Ovary (tissue), 3 donors: ENCODE data around the gene FBXL16.

Source experiments
- CTCF ChIP-seq, 3 donors: fragments of 450-650 bp in 2 of 3; fragments of 200-600 bp in 1 of 3; IDR thresholded peaks; one replicate each; pipeline versions ENCODE4 v1.5.1 to v1.8.0; 2016 to 2022; ENCODE audit warnings: antibody characterized with exemption in 3 of 3, mild to moderate bottlenecking in 1 of 3
- POLR2A ChIP-seq: fragments of 450-650 bp; IDR thresholded peaks from one replicate; pipeline ENCODE4 v1.6.1; 2017; ENCODE audit warnings: antibody characterized with exemption, mild to moderate bottlenecking, moderate library complexity
- donor health status: DM: no; HTN: no; CAD: no.

GRCh38 chr16:681746-682427, 23.7 kb downstream of the FBXL16 start:
- no peak for TF ChIP-seq POLR2A
- no peak for TF ChIP-seq CTCF (IDR thresholded peaks at IDR 0.05)
